ENCODE results near the gene SBF2.

Gene SBF2

GRCh38 chr11:9774109-9774508 lies 519.9 kb downstream of the SBF2 start:
- DNase-seq (ENCODE audit: low spot score) = no peak

- no peak for DNase-seq (ENCODE audit: low spot score)
Measured at GRCh38 chr11:9773524-9773923, 520.5 kb downstream of the SBF2 start.

DNA sequence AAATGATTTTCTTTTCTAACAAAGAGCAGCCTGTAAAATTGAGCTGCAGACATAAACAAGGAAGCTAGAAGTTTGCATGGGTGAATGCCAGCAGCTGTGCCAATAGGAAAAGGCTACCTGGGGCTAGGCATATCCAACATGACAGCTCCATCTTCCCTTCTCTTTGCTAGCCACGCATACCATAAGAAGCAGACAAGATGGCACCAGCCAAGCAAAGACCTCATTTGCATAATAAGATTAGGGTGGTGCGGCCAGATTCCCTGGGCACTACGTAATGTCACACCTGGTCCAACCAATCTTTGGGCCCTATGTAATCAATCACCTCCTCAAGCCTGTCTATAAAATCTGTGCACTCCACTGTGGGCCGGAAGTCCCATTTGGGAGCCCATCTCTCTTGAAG lies 521.8 kb downstream of the SBF2 start:
- DNase-seq (ENCODE audit: low spot score) = no peak

- DNase-seq (ENCODE audit: low spot score) = no peak
Measured at GRCh38 chr11:9771071-9771511, 522.9 kb downstream of the SBF2 start.

DNA sequence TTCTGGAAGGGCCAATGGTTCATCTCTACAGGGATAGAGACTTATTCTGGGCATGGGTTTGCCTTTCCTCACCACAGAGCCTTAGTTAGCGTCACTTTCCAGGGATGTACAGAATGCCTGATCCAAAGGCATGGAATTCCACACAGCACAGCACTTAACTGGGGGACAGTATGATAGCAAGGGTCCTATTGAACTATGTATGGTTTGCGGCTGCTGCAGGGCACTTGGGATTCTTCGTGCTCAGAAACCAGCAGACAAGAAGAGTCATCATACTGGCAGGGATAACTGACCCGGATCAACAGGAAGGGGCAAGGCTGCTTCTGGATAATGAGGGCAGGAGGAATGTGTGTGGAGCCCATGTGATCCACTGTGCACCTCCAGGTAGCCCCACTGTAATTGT lies 524.4 kb downstream of the SBF2 start:
- DNase-seq (ENCODE audit: low spot score) = no peak

DNA sequence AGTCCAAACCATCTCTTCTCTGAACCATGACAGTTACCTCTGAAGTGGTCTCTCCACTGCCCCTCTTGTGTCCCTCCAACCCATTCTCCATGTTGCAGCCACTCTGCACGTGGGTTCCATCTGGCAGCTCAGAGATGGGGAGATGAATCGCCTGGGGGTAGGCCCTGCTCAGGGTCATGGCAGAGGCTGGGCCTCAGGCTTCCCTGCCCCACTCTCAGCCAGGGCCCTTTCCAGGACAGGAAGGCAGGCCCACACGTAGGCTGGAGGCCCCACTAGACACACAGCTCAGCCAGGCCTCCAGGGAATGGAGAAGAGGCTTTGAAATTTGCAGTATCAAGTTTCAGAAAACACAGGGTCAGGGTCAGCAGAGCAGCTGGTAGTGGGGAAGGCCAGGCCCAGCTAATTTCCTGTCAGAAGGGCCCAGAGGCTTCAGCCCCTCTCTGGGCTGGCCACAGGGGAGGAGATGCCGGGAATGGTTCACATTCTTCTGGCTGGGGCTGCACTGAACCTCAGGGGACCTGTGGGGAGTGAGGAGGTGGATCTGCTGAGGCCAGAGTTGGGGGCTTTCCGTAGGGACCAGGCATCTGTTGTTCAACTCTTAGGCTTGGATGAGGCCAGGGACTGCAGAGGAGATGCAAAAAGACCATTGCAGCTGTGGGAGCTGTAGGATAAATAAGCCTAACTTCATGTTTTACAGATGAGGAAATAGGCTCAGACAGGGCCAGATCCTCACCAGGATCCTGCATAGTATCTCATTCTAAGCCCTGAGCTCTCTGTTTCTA lies 528.5 kb downstream of the SBF2 start:
- DNase-seq (ENCODE audit: low spot score) = no peak

DNA sequence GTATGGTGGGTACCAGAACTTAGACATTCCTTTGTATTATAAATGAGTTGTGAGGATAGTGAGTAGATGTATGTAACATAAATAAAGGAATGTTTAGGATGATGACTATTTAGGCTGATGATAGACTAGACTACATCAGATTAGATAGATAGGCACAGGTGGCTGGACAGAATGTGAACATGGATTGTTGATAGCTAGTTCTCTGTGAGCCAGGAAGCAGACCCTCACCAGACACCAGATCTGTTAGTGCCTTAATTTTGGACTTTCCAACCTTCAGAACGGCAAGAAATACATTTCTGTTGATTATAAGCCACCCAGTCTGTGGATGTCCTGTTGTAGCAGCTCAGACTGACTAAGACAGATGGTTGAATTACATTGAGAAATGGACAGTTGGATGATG lies 530.7 kb downstream of the SBF2 start:
- no peak for DNase-seq (ENCODE audit: low spot score)

GRCh38 chr11:9762531-9762930 lies 531.5 kb downstream of the SBF2 start:
- DNase-seq (ENCODE audit: low spot score) = no peak

GRCh38 chr11:9761441-9761945 lies 532.5 kb downstream of the SBF2 start:
- no peak for DNase-seq (ENCODE audit: low spot score)

- no peak for DNase-seq (ENCODE audit: low spot score)
Measured at GRCh38 chr11:9760193-9760575, 533.8 kb downstream of the SBF2 start.

GRCh38 chr11:9759519-9760192 lies 534.4 kb downstream of the SBF2 start:
- DNase-seq (ENCODE audit: low spot score) = peak; percentile 70

DNA sequence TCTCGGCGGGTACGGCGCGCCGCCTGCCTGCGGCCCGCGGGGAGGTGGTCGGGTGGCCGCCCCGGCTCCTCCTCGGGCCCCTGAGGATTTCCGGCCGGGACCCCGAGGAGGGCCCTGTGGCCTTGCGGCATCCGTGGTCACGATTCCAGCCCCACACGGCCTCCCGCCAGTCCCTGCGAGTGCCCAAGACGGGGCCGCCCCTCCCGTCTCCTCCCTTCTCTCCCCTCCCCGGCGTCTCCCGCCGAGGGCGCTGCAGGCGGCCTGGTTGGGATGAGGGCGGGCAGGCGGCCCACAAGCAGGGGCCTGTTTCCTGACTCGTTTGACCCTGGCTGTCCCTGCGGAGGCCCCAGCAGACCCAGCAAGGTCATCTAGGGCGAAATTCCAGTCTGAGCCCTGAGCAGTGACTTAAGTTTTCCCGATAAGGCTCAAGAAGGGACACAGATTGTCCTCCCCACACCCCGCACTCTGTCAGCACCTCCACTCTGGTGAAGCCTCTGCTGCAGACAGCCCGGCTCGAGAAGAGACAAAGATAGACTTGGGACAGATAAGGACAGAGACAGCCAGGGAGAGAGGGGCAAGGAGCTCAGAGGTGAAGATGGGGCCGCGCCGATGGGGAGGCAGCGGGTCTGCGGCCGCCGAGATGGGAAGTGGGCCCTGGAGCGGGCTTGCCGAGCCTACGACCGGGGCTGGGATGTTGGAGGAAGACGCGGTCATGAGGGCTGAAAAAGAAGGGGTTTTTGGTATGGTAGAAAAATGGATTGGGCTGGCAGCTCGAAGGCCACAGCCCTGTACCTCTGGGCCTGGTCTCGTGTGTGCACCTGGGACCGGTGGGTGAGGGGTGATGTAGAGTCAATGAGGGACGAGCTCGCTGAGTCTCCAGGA lies 535.1 kb downstream of the SBF2 start:
- no peak for DNase-seq (ENCODE audit: low spot score)

DNA sequence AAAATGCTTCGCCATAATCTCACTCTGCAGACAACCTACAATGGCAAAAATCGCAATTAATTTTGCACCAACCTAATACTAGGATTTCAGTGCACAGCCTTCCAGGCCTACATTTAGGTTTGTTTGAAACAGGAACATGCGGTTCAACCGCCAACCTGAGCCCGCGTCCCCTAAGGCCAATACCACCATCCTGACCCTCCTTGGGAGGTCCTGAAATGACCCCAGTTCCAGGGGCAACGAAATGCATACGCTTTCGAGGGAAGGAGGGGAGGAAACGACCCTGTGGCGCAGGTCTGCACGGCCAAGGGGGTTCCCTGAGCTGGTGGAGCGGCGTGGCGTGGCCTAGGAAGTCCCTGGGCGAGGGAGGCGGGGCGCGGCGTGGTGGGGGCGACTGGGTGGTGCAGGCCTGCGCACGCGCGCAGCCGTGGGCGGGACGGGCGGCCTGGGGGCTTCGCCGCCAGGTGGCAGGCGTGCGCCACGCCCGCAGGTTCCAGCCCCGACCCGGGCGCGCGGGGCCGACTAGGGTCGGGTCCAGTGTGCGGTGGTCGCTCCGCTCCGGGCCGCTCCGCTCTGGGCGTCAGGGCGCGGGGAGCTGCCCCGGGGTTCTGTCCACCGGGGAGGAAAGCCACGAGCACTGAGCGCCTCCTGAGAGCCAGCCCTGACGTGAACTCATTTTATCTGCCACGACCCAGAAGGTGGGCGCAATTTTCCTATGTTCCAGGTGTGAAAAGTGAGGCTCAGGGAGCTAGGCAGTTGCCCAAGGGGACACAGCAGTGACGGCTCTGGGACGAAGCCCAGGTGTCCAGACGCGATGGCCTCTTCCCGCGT lies 536.0 kb downstream of the SBF2 start:
- DNase-seq (ENCODE audit: low spot score) = peak; percentile 83

DNA sequence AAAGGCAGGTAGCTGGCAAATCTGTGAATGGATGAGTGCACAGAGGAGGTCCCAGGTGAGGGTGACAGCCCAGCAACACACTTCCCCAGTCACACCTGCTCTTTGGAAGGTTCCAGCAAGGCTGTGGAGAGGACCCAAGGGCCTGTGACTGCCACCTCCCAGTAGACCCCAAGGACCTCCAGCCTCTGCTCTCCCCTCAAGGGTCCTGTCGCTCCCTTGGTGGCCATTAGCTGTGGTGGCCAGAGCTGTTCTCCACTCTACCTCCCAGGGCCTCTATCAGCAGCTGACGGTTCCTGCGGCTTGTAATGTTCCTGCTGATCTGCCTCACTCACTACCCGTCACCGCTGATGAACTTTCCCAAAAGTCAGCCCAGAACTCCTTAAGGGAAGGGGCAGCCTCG lies 537.1 kb downstream of the SBF2 start:
- DNase-seq (ENCODE audit: low spot score) = no peak

DNA sequence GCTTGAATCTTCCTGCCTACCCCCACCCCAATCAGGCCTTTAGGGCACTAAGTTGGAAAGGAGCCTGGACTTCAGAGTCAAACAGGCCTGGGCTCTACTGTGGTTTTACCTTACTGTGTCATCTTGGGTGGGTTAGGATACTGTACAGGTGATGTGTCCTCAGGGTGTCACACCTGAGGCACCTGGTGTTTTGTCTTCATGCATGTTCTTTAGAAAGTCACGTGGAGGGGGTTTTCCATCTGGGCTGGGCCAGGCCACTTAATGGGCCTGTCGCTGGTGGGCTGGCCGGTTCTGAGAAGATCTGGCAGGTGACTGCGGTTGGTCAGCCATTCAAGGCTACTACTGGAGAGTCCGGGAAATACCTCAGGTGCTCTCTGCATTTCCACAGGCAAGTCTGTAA lies 537.6 kb downstream of the SBF2 start:
- DNase-seq (ENCODE audit: low spot score) = no peak

GRCh38 chr11:9755561-9756185 lies 538.3 kb downstream of the SBF2 start:
- DNase-seq (ENCODE audit: low spot score) = no peak

- DNase-seq (ENCODE audit: low spot score) = no peak
Measured at GRCh38 chr11:9754010-9754471, 540.0 kb downstream of the SBF2 start.

DNA sequence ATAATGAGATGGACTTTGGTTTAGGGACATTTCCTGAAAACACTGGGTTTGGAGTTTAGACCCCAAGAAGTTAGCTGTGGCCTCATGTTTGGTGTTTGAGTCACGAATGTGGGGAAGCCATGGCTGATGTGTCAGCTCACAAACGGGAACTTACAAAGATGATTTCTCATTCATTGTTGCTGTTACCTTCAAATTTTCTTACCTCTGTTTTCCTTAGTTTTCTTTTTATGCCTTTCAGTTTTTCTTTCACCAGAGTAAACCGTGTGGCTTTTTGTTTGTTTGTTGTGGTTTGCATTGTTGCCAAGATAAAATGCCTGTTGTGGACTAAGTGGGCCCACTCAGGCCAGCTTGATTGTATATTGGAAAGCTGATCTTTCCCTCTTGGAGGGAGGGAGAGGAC lies 541.0 kb downstream of the SBF2 start:
- no peak for DNase-seq (ENCODE audit: low spot score)

DNA sequence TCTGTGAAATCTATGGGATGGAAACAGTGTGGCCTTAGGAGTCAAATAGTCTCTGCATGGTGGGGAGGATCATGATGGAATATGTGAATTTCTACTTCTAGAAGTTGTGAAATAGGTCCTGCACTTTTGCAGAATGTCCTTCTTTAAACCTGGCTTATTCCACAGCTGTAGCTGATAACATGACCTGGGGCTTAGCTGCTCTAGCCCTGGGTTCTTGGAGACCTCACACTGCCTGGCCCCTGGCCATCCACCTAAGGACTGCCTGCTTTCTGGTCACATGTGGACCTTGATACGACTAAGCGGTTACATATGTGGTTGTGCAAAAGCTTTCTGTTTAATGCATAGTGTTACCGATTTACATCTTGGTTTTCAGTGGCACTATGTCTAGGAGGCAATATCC lies 541.9 kb downstream of the SBF2 start:
- DNase-seq (ENCODE audit: low spot score) = no peak

- DNase-seq (ENCODE audit: low spot score) = no peak
Measured at GRCh38 chr11:9750551-9750950, 543.5 kb downstream of the SBF2 start.

DNA sequence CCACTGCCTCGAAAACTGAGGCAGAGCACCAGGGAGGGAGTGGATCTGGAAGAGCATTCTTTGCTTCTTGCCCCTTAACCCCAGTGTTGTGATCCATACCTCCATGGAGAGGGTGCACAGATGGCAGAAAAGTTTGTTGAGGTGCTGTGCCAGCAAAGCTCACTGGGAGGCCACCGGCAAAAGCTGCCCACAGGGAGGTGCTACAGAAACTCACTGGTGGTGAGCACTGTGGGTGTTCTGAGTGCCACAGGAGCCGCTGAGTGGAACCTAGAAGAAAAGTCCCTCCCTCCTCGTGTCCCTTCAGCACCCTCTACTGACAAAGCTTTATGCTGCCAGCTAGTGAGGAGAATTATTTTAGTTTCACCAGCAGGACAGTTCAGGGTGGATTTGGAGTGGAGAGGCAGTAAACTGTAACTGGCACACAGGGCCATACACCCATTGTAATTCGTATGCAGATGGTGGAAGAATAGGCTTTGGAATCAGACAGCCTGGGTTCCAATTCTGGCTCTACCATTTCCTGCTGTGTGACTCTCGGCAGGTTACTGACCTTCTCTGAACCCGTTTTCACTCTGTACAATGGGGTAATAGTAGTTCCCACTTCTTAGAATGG lies 545.6 kb downstream of the SBF2 start:
- DNase-seq (ENCODE audit: low spot score) = peak; percentile 71

All from putamen (tissue), 1 donor.